ENCODE measurements around the gene TSTD1. TPM values are rescaled to one million over a fixed set of nuclear protein-coding genes. Genes with fewer than 3 reads are reported as not detected.

TSTD1 gene
- total and polyA plus RNA-seq, 2 donors (not counting 1 experiment from before 2014, with no cell fraction given), result 0.24 to 0.66 TPM

GRCh38 chr1:161009602-161010211 lies 29.1 kb downstream of the TSTD1 start:
- no peaks in the 10 kb centered on the region for H3K36me3 ChIP-seq (ENCODE audit: control insufficient read depth, insufficient read depth, low read length)
- no peaks in the 10 kb centered on the region for H4K20me1 ChIP-seq (ENCODE audit: control insufficient read depth, extremely low read depth, insufficient read depth, low read length)
- TF ChIP-seq EZH2 (IDR thresholded peaks at IDR 0.05; ENCODE audit: low read length, missing control alignments), result no peak
- TF ChIP-seq CTCF (conservative IDR thresholded peaks at IDR 0.05 in 1 of 2, IDR thresholded peaks at IDR 0.05 in 1 of 2; ENCODE audit: low read depth in 1 of 2, low read length in 2 of 2), result no peak
- no peak overlapping the region for H3K27ac ChIP-seq (ENCODE audit: insufficient read depth, low read length)
- no peak overlapping the region for H3K9ac ChIP-seq (ENCODE audit: insufficient read depth, low read length)
- H3K4me2 ChIP-seq (ENCODE audit: extremely low read depth, insufficient read depth, low read length), result no peak overlapping the region
- no peaks in the 10 kb centered on the region for H3K79me2 ChIP-seq (ENCODE audit: control insufficient read depth, insufficient read depth, low read length)
- no peaks in the 10 kb centered on the region for H3K4me1 ChIP-seq (ENCODE audit: control insufficient read depth, extremely low read depth, insufficient read depth, low read length)
- no peaks in the 10 kb centered on the region for H3K9me3 ChIP-seq (ENCODE audit: control insufficient read depth, insufficient read depth, low read depth, low read length)
- DNase-seq (ENCODE audit: low read depth in 2 of 2), result no peak
- H3K4me3 ChIP-seq (replicated peaks in 1 of 4; ENCODE audit: control extremely low read depth in 1 of 4, insufficient read depth in 1 of 4, low read depth in 3 of 4, low read length in 4 of 4), result no peak overlapping the region
- no peak overlapping the region for H2AFZ ChIP-seq (ENCODE audit: low read length)
- H3K27me3 ChIP-seq (ENCODE audit: control insufficient read depth, insufficient read depth, low read length), result no peaks in the 10 kb centered on the region

- no peaks in the 10 kb centered on the region for H3K79me2 ChIP-seq (ENCODE audit: control insufficient read depth, insufficient read depth, low read length)
- no peak overlapping the region for H3K4me3 ChIP-seq (replicated peaks in 1 of 4; ENCODE audit: control extremely low read depth in 1 of 4, insufficient read depth in 1 of 4, low read depth in 3 of 4, low read length in 4 of 4)
- H3K27ac ChIP-seq (ENCODE audit: insufficient read depth, low read length), result no peak overlapping the region
- no peaks in the 10 kb centered on the region for H3K36me3 ChIP-seq (ENCODE audit: control insufficient read depth, insufficient read depth, low read length)
- no peak overlapping the region for H2AFZ ChIP-seq (ENCODE audit: low read length)
- peak in 1 of 2 donors; percentile 40 for DNase-seq (ENCODE audit: low read depth in 2 of 2)
- TF ChIP-seq CTCF (conservative IDR thresholded peaks at IDR 0.05 in 1 of 2, IDR thresholded peaks at IDR 0.05 in 1 of 2; ENCODE audit: low read depth in 1 of 2, low read length in 2 of 2) (no peak), EZH2 (IDR thresholded peaks at IDR 0.05; ENCODE audit: low read length, missing control alignments) (no peak)
- no peaks in the 10 kb centered on the region for H3K27me3 ChIP-seq (ENCODE audit: control insufficient read depth, insufficient read depth, low read length)
- no peaks in the 10 kb centered on the region for H4K20me1 ChIP-seq (ENCODE audit: control insufficient read depth, extremely low read depth, insufficient read depth, low read length)
- H3K9me3 ChIP-seq (ENCODE audit: control insufficient read depth, insufficient read depth, low read depth, low read length), result no peaks in the 10 kb centered on the region
- H3K4me2 ChIP-seq (ENCODE audit: extremely low read depth, insufficient read depth, low read length), result no peak overlapping the region
- H3K9ac ChIP-seq (ENCODE audit: insufficient read depth, low read length), result no peak overlapping the region
- H3K4me1 ChIP-seq (ENCODE audit: control insufficient read depth, extremely low read depth, insufficient read depth, low read length), result no peaks in the 10 kb centered on the region
Observed at GRCh38 chr1:161008869-161009510, 29.8 kb downstream of the TSTD1 start.

- Histone ChIP-seq H3K4me1 (ENCODE audit: control insufficient read depth, extremely low read depth, insufficient read depth, low read length) (no peaks in the 10 kb centered on the region), H2AFZ (ENCODE audit: low read length) (no peak overlapping the region), H4K20me1 (ENCODE audit: control insufficient read depth, extremely low read depth, insufficient read depth, low read length) (no peaks in the 10 kb centered on the region), H3K27me3 (ENCODE audit: control insufficient read depth, insufficient read depth, low read length) (no peaks in the 10 kb centered on the region), H3K9ac (ENCODE audit: insufficient read depth, low read length) (no peak overlapping the region), H3K4me3 (replicated peaks in 1 of 4; ENCODE audit: control extremely low read depth in 1 of 4, insufficient read depth in 1 of 4, low read depth in 3 of 4, low read length in 4 of 4) (no peak overlapping the region), H3K27ac (ENCODE audit: insufficient read depth, low read length) (no peak overlapping the region), H3K4me2 (ENCODE audit: extremely low read depth, insufficient read depth, low read length) (no peak overlapping the region), H3K36me3 (ENCODE audit: control insufficient read depth, insufficient read depth, low read length) (no peaks in the 10 kb centered on the region), H3K79me2 (ENCODE audit: control insufficient read depth, insufficient read depth, low read length) (no peaks in the 10 kb centered on the region), H3K9me3 (ENCODE audit: control insufficient read depth, insufficient read depth, low read depth, low read length) (no peaks in the 10 kb centered on the region)
- DNase-seq (ENCODE audit: low read depth in 2 of 2), result no peak
- no peak for TF ChIP-seq EZH2 (IDR thresholded peaks at IDR 0.05; ENCODE audit: low read length, missing control alignments)
- no peak for TF ChIP-seq CTCF (conservative IDR thresholded peaks at IDR 0.05 in 1 of 2, IDR thresholded peaks at IDR 0.05 in 1 of 2; ENCODE audit: low read depth in 1 of 2, low read length in 2 of 2)
Observed at GRCh38 chr1:161007369-161007768, 31.4 kb downstream of the TSTD1 start.
